PC-9 (cell line): ENCODE measurements around the gene DNAJC13. TPM values are rescaled to one million over a fixed set of nuclear protein-coding genes. Genes with fewer than 3 reads are reported as not detected.
A peak's percentile ranks its signal among the peaks of the same experiment; 100 is the strongest.

Source experiments
- BruUV-seq: library from RNA; stranded (reverse); fragments of 400-500 nt; replicated peaks from 2 replicates; lab custom pipeline; 2021; lab: Mats Ljungman, UMichigan
- CTCF ChIA-PET: fragments of 300-600 bp; sonication (Branson Sonifier 250); formaldehyde crosslinking; loops from one replicate; lab custom pipeline; 2022; ENCODE audit warnings: antibody characterized with exemption; lab: Charles Lee
- POLR2A ChIA-PET: fragments of 300-600 bp; sonication (Branson Sonifier 250); formaldehyde crosslinking; loops from one replicate; lab custom pipeline; 2022; ENCODE audit warnings: antibody characterized with exemption; ENCODE audit not compliant: unreplicated experiment; lab: Charles Lee
- DNase-seq, 2 experiments: peaks; one replicate each; pipeline versions ENCODE4 v3.0.0 to v3.0.0-alpha.2; 2015 to 2022; ENCODE audit warnings: mixed read lengths in 1 of 2
- H2AFZ ChIP-seq: fragments of 200-600 bp; sonication (generic); 2 replicates; pipeline ENCODE4 v1.8.1; 2017; ENCODE audit warnings: antibody characterized with exemption
- H3F3A ChIP-seq: fragments of 200-600 bp; sonication (generic); 2 replicates; pipeline ENCODE4 v1.8.1; 2017; ENCODE audit warnings: antibody characterized with exemption, mild to moderate bottlenecking, low read depth; ENCODE audit not compliant: insufficient read depth
- H3K27ac ChIP-seq: fragments of 200-600 bp; sonication (generic); 2 replicates; pipeline ENCODE4 v1.6.1; 2016; ENCODE audit warnings: mixed run types
- H3K27me3 ChIP-seq: fragments of 200-600 bp; sonication (generic); 2 replicates; pipeline ENCODE4 v1.6.1; 2016; ENCODE audit warnings: low read depth, mixed run types; ENCODE audit not compliant: insufficient read depth
- H3K36me3 ChIP-seq: fragments of 200-600 bp; sonication (generic); 2 replicates; pipeline ENCODE4 v1.6.1; 2016; ENCODE audit warnings: low read depth, mixed run types
- H3K4me1 ChIP-seq: fragments of 200-600 bp; sonication (generic); replicated peaks from 2 replicates; pipeline ENCODE4 v1.6.1; 2016; ENCODE audit warnings: mixed run types; ENCODE audit not compliant: insufficient read depth
- H3K4me2 ChIP-seq: fragments of 200-600 bp; sonication (generic); 2 replicates; pipeline ENCODE4 v1.6.1; 2017; ENCODE audit warnings: mixed run types
- H3K4me3 ChIP-seq: fragments of 200-600 bp; sonication (generic); 2 replicates; pipeline ENCODE4 v1.6.1; 2016; ENCODE audit warnings: mixed run types
- H3K79me2 ChIP-seq: fragments of 200-600 bp; sonication (generic); 2 replicates; pipeline ENCODE4 v1.6.1; 2017; ENCODE audit warnings: low read depth, mixed run types
- H3K9me2 ChIP-seq: fragments of 200-600 bp; sonication (generic); 2 replicates; pipeline ENCODE4 v1.8.1; 2017; ENCODE audit warnings: mild to moderate bottlenecking; ENCODE audit not compliant: insufficient read depth
- H3K9me3 ChIP-seq: fragments of 200-600 bp; sonication (generic); 2 replicates; pipeline ENCODE4 v1.8.1; 2016; ENCODE audit warnings: low read depth; ENCODE audit not compliant: insufficient read depth
- H4K20me1 ChIP-seq: fragments of 200-600 bp; sonication (generic); 2 replicates; pipeline ENCODE4 v1.8.1; 2017; ENCODE audit not compliant: insufficient read depth
- CTCF ChIP-seq: fragments of 200-600 bp; sonication (generic); conservative IDR thresholded peaks from 2 replicates; pipeline ENCODE4 v1.6.1; 2017; ENCODE audit warnings: mixed run types, antibody characterized with exemption, mild to moderate bottlenecking, moderate library complexity
- EZH2 ChIP-seq: fragments of 200-600 bp; sonication (generic); IDR thresholded peaks from 2 replicates; pipeline ENCODE4 v1.8.0; 2017; ENCODE audit warnings: antibody characterized with exemption, low read depth
- intact Hi-C: fragments of 100-400 bp; cut with micrococcal nuclease; formaldehyde crosslinking; loops from one replicate; pipeline ENCODE4 v1.10.0; 2022; ENCODE audit not compliant: unreplicated experiment
- total RNA-seq: library from RNA; stranded (reverse); gene quantifications from 2 replicates; pipeline ENCODE4 v1.2.3, GENCODE V29; 2021

DNAJC13 gene
- total RNA-seq, 1 experiment from 2014 or later: 56.6 TPM

GRCh38 chr3:132486099-132486498 is 68.8 kb downstream of the DNAJC13 start:
- Histone ChIP-seq H4K20me1 (no peaks in the 10 kb centered on the region), H2AFZ (no peak overlapping the region), H3K79me2 (no peaks in the 10 kb centered on the region), H3K4me2 (0 out of 2 replicates have a peak overlapping the region, but pooled peaks have one; percentile 31), H3F3A (0 out of 2 replicates have a peak, but pooled peaks cover 11% of the 10 kb centered on the region), H3K9me2 (no peaks in the 10 kb centered on the region), H3K27me3 (no peaks in the 10 kb centered on the region), H3K36me3 (peaks cover 41% of the 10 kb centered on the region), H3K4me1 (peaks cover 9% of the 10 kb centered on the region), H3K27ac (no peak overlapping the region), H3K4me3 (no peak overlapping the region), H3K9me3 (no peaks in the 10 kb centered on the region)
- intact Hi-C loops: no loop called here
- DNase-seq: no peak
- no TSS peak for BruUV-seq
- no peak for TF ChIP-seq EZH2
- no peak for TF ChIP-seq CTCF
- CTCF ChIA-PET: interaction anchor here (0.6 kb wide), 1 partner anchor 35 kb away, joined by 3 read pairs; no protein-coding TSS in a partner anchor
- POLR2A ChIA-PET: no interaction called here

GRCh38 chr3:132488151-132488550 is 70.8 kb downstream of the DNAJC13 start:
- no peaks in the 10 kb centered on the region for H4K20me1 ChIP-seq
- DNase-seq: no peak
- no peak overlapping the region for H3K4me2 ChIP-seq
- H3K27me3 ChIP-seq: no peaks in the 10 kb centered on the region
- no peak overlapping the region for H2AFZ ChIP-seq
- no TSS peak for BruUV-seq
- H3K36me3 ChIP-seq: peaks cover 36% of the 10 kb centered on the region
- no peak overlapping the region for H3K4me3 ChIP-seq
- H3K4me1 ChIP-seq: peaks cover 9% of the 10 kb centered on the region
- H3K79me2 ChIP-seq: no peaks in the 10 kb centered on the region
- no peak overlapping the region for H3K27ac ChIP-seq
- POLR2A ChIA-PET: interaction anchor here (0.6 kb wide), 1 partner anchor 22 kb away, joined by 13 read pairs; no protein-coding TSS in a partner anchor
- H3K9me3 ChIP-seq: no peaks in the 10 kb centered on the region
- TF ChIP-seq EZH2 (no peak), CTCF (no peak)
- intact Hi-C loops: no loop called here
- no peaks in the 10 kb centered on the region for H3K9me2 ChIP-seq
- 0 out of 2 replicates have a peak, but pooled peaks cover 11% of the 10 kb centered on the region for H3F3A ChIP-seq
- CTCF ChIA-PET: no interaction called here

GRCh38 chr3:132499071-132499470 is 81.8 kb downstream of the DNAJC13 start:
- H3K79me2 ChIP-seq: no peaks in the 10 kb centered on the region
- no peaks in the 10 kb centered on the region for H3K27me3 ChIP-seq
- H2AFZ ChIP-seq: no peak overlapping the region
- no peaks in the 10 kb centered on the region for H3K9me2 ChIP-seq
- intact Hi-C loops: loop anchor here (5.0 kb wide), 1 partner anchor 37 kb away; no protein-coding TSS in a partner anchor
- no peak for DNase-seq
- peaks cover 4% of the 10 kb centered on the region; the same call in 1 of the 2 replicates for H3F3A ChIP-seq
- TF ChIP-seq EZH2: no peak
- no peak for TF ChIP-seq CTCF
- no peaks in the 10 kb centered on the region for H3K4me1 ChIP-seq
- H3K36me3 ChIP-seq: peaks cover 50% of the 10 kb centered on the region
- no peak overlapping the region for H3K4me3 ChIP-seq
- POLR2A ChIA-PET: no interaction called here
- no peak overlapping the region for H3K27ac ChIP-seq
- H3K9me3 ChIP-seq: no peaks in the 10 kb centered on the region
- CTCF ChIA-PET: no interaction called here
- no peak overlapping the region for H3K4me2 ChIP-seq
- H4K20me1 ChIP-seq: no peaks in the 10 kb centered on the region
- no TSS peak for BruUV-seq
